ENCODE results near the gene AKAP6. TPM values are rescaled to one million over a fixed set of nuclear protein-coding genes. Genes with fewer than 3 reads are reported as not detected.

Gene AKAP6
- total and polyA plus RNA-seq, 2 of the 8 experiments (the other 6 are each of a cell fraction or from before 2014, with no cell fraction given) = 0.09 to 0.89 TPM

GRCh38 chr14:32728976-32729375 is 399.9 kb downstream of the AKAP6 start:
- H3K18ac ChIP-seq (ENCODE audit: extremely low read depth, low read length) = no peak overlapping the region
- H3K56ac ChIP-seq (replicated peaks; ENCODE audit: insufficient read length, low read depth, low read length) = no peak overlapping the region
- no peaks in the 10 kb centered on the region for H3K23me2 ChIP-seq (ENCODE audit: low read depth, low read length)
- H3K79me2 ChIP-seq (ENCODE audit: control insufficient read depth in 1 of 2, insufficient read depth in 2 of 2, low read length in 2 of 2) = no peaks in the 10 kb centered on the region
- H2AFZ ChIP-seq (ENCODE audit: low read length) = no peak overlapping the region
- no peaks in the 10 kb centered on the region for H3K27me3 ChIP-seq (replicated peaks in 1 of 4; ENCODE audit: control insufficient read depth in 3 of 4, extremely low read depth in 1 of 4, insufficient read depth in 3 of 4, low read length in 3 of 4)
- POLR2A ChIA-PET (ENCODE audit: partially characterized antibody) = no interaction called here
- no peak overlapping the region for H3K27ac ChIP-seq (ENCODE audit: low read depth, low read length)
- H3K79me1 ChIP-seq (ENCODE audit: low read depth, low read length) = no peaks in the 10 kb centered on the region
- no peak for FAIRE-seq
- no peak overlapping the region for H4K8ac ChIP-seq (ENCODE audit: extremely low read depth, insufficient read depth, low read length)
- peaks cover 0 to 5% (median 0%) of the 10 kb centered on the region in 4 experiments; a peak in 1 of 7 replicates for H3K4me1 ChIP-seq (replicated peaks in 1 of 4; ENCODE audit: control insufficient read depth in 3 of 4, insufficient read depth in 4 of 4, low read length in 3 of 4)
- H3K23ac ChIP-seq (ENCODE audit: insufficient read length) = no peak overlapping the region
- H4K20me1 ChIP-seq (replicated peaks in 1 of 2; ENCODE audit: control insufficient read depth in 1 of 2, insufficient read depth in 2 of 2, low read length in 2 of 2) = no peaks in the 10 kb centered on the region
- H3K9ac ChIP-seq (replicated peaks in 1 of 4; ENCODE audit: extremely low read depth in 1 of 4, low read depth in 3 of 4, low read length in 3 of 4) = no peak overlapping the region
- no peak overlapping the region for H3K4ac ChIP-seq (replicated peaks; ENCODE audit: insufficient read length, low read depth, low read length)
- DNase-seq (ENCODE audit: low read depth in 1 of 2, low spot score in 2 of 2) = no peak
- H2BK5ac ChIP-seq (ENCODE audit: low read depth, low read length) = no peak overlapping the region
- H3K4me2 ChIP-seq (ENCODE audit: insufficient read depth in 1 of 2, low read depth in 2 of 2, low read length in 2 of 2) = no peak overlapping the region
- no peak overlapping the region for H2AK5ac ChIP-seq (ENCODE audit: low read depth, low read length)
- no peak overlapping the region for H2BK120ac ChIP-seq (replicated peaks; ENCODE audit: low read depth, low read length)
- no peak overlapping the region for H2BK20ac ChIP-seq (ENCODE audit: low read length)
- 84% methylated on average over 5 of the region's 5 CpGs; no CpG with 5 or more reads in 1 of the 2 experiments for WGBS, 2 experiments (ENCODE audit: extremely low coverage in 1 of 2, insufficient coverage in 1 of 2, insufficient read length in 1 of 2, insufficient replicate concordance in 2 of 2, low coverage in 1 of 2, low lambda C conversion rate in 2 of 2, missing lambda C conversion rate in 1 of 2)
- no peak overlapping the region for H3K4me3 ChIP-seq (ENCODE audit: extremely low read depth in 1 of 4, insufficient read depth in 2 of 4, low read depth in 3 of 4, low read length in 4 of 4)
- H4K5ac ChIP-seq (ENCODE audit: insufficient read length, low read depth, low read length) = no peak overlapping the region
- no peak overlapping the region for H3K14ac ChIP-seq (ENCODE audit: insufficient read length)
- H2BK15ac ChIP-seq (ENCODE audit: low read length) = no peak overlapping the region
- H2BK12ac ChIP-seq (ENCODE audit: low read depth, low read length) = no peak overlapping the region
- no peaks in the 10 kb centered on the region for H3K36me3 ChIP-seq (ENCODE audit: control insufficient read depth in 2 of 4, insufficient read depth in 4 of 4, low read length in 3 of 4)
- H4K91ac ChIP-seq (replicated peaks; ENCODE audit: insufficient read length, low read length) = no peak overlapping the region
- CTCF ChIA-PET (ENCODE audit: partially characterized antibody) = interaction anchor here (0.9 kb wide), 1 partner anchor 14 kb away, joined by 3 read pairs; no protein-coding TSS in a partner anchor
- no peaks in the 10 kb centered on the region for H3K9me3 ChIP-seq (ENCODE audit: insufficient read depth in 2 of 2, low read depth in 1 of 2, low read length in 1 of 2)
- TF ChIP-seq CTCF (IDR thresholded peaks at IDR 0.05; ENCODE audit: control extremely low read depth in 1 of 3, insufficient read depth in 1 of 3, low read depth in 1 of 3, low read length in 3 of 3) (no peak), TEAD4 (IDR thresholded peaks at IDR 0.05; ENCODE audit: low read depth, low read length) (no peak), ZNF274 (IDR thresholded peaks at IDR 0.05; ENCODE audit: borderline replicate concordance, extremely low read depth, low read length) (no peak), KDM4A (IDR thresholded peaks at IDR 0.05; ENCODE audit: low read depth, low read length, severe bottlenecking) (no peak), CREB1 (IDR thresholded peaks at IDR 0.05) (no peak), CHD1 (IDR thresholded peaks at IDR 0.05; ENCODE audit: low read depth, low read length) (no peak), JUND (IDR thresholded peaks at IDR 0.05; ENCODE audit: low read length) (no peak), ATF3 (IDR thresholded peaks at IDR 0.05; ENCODE audit: insufficient read depth, low read depth, low read length) (no peak), EGR1 (IDR thresholded peaks at IDR 0.05; ENCODE audit: borderline replicate concordance, low read depth, low read length) (no peak), SIX5 (IDR thresholded peaks at IDR 0.05; ENCODE audit: low read depth, low read length) (no peak), POLR2AphosphoS5 (IDR thresholded peaks at IDR 0.05; ENCODE audit: low read depth, low read length) (no peak), CEBPB (IDR thresholded peaks at IDR 0.05; ENCODE audit: low read depth, low read length) (no peak), PHF8 (conservative IDR thresholded peaks at IDR 0.05; ENCODE audit: low read depth, low read length) (no peak)
